DMS153 treated with DMSO at 0.1 percent for 48 hours (cell line): ENCODE data around the gene FTCDNL1.

Source experiments
- DNase-seq: peaks from one replicate; lab custom pipeline; 2025; ENCODE audit not compliant: unreplicated experiment; lab: John Stamatoyannopoulos, UW

The FTCDNL1 gene

GRCh38 chr2:199743415-199744120 lies 107.4 kb downstream of the FTCDNL1 start:
- DNase-seq: no peak

- no peak for DNase-seq
Measured at GRCh38 chr2:199742884-199743283, 108.1 kb downstream of the FTCDNL1 start.

GRCh38 chr2:199740111-199740428 lies 110.9 kb downstream of the FTCDNL1 start:
- no peak for DNase-seq

GRCh38 chr2:199739413-199740110 lies 111.4 kb downstream of the FTCDNL1 start:
- DNase-seq: no peak

GRCh38 chr2:199738727-199739412 lies 112.1 kb downstream of the FTCDNL1 start:
- no peak for DNase-seq

GRCh38 chr2:199734651-199735050 lies 116.3 kb downstream of the FTCDNL1 start:
- no peak for DNase-seq

GRCh38 chr2:199734011-199734410 lies 117.0 kb downstream of the FTCDNL1 start:
- DNase-seq: no peak

GRCh38 chr2:199727801-199728200 lies 123.2 kb downstream of the FTCDNL1 start:
- no peak for DNase-seq

GRCh38 chr2:199727306-199727705 lies 123.7 kb downstream of the FTCDNL1 start:
- DNase-seq: no peak

GRCh38 chr2:199718074-199718473 lies 132.9 kb downstream of the FTCDNL1 start:
- no peak for DNase-seq

GRCh38 chr2:199717587-199717907 lies 133.4 kb downstream of the FTCDNL1 start:
- no peak for DNase-seq

GRCh38 chr2:199716807-199717586 lies 134.0 kb downstream of the FTCDNL1 start:
- no peak for DNase-seq

- DNase-seq: no peak
Measured at GRCh38 chr2:199713746-199714145, 137.2 kb downstream of the FTCDNL1 start.

- no peak for DNase-seq
Measured at GRCh38 chr2:199710551-199710950, 140.4 kb downstream of the FTCDNL1 start.
